HUES6 (cell line): ENCODE measurements around the gene CLASP2.

Experiments used
- H3K27ac ChIP-seq: 2 replicates; pipeline ENCODE4 v1.7.0; 2013; ENCODE audit warnings: low read depth, mild to moderate bottlenecking, low read length, inconsistent platforms
- H3K27me3 ChIP-seq: 2 replicates; pipeline ENCODE4 v1.6.1; 2013; ENCODE audit warnings: low read length; ENCODE audit not compliant: control insufficient read depth, insufficient read depth
- H3K36me3 ChIP-seq: 2 replicates; pipeline ENCODE4 v1.6.1; 2013; ENCODE audit warnings: low read length; ENCODE audit not compliant: control insufficient read depth, insufficient read depth
- H3K4me1 ChIP-seq: 2 replicates; pipeline ENCODE4 v1.6.1; 2013; ENCODE audit warnings: low read length; ENCODE audit not compliant: control insufficient read depth, insufficient read depth
- H3K4me3 ChIP-seq: 2 replicates; pipeline ENCODE4 v1.5.1; 2013; ENCODE audit warnings: low read depth, low read length
- H3K9ac ChIP-seq: one replicate; pipeline ENCODE4 v1.6.1; 2013; ENCODE audit warnings: mild to moderate bottlenecking, low read length
- H3K9me3 ChIP-seq: 2 replicates; pipeline ENCODE4 v1.6.1; 2013; ENCODE audit warnings: low read depth, low read length; ENCODE audit not compliant: control insufficient read depth, insufficient read depth

Gene CLASP2

GRCh38 chr3:33513262-33513863 is 204.7 kb downstream of the CLASP2 start:
- no peak overlapping the region for H3K4me3 ChIP-seq
- no peak overlapping the region for H3K9ac ChIP-seq
- H3K9me3 ChIP-seq: no peaks in the 10 kb centered on the region
- H3K27me3 ChIP-seq: no peaks in the 10 kb centered on the region
- peaks cover 28% of the 10 kb centered on the region for H3K36me3 ChIP-seq
- no peaks in the 10 kb centered on the region for H3K4me1 ChIP-seq
- no peak overlapping the region for H3K27ac ChIP-seq

- H3K4me1 ChIP-seq: no peaks in the 10 kb centered on the region
- H3K4me3 ChIP-seq: no peak overlapping the region
- no peaks in the 10 kb centered on the region for H3K27me3 ChIP-seq
- peaks cover 22% of the 10 kb centered on the region for H3K9me3 ChIP-seq
- H3K36me3 ChIP-seq: peaks cover 46% of the 10 kb centered on the region
- H3K27ac ChIP-seq: no peak overlapping the region
- no peak overlapping the region for H3K9ac ChIP-seq
These were observed 213.0 kb downstream of the CLASP2 start for GRCh38 chr3:33505027-33505426.

GRCh38 chr3:33496449-33496848 is 221.6 kb downstream of the CLASP2 start:
- Histone ChIP-seq H3K9me3 (no peaks in the 10 kb centered on the region), H3K4me1 (no peaks in the 10 kb centered on the region), H3K27me3 (no peaks in the 10 kb centered on the region), H3K4me3 (no peak overlapping the region), H3K9ac (no peak overlapping the region), H3K27ac (no peak overlapping the region), H3K36me3 (peaks cover 25% of the 10 kb centered on the region)

GRCh38 chr3:33491721-33492120 is 226.3 kb downstream of the CLASP2 start:
- Histone ChIP-seq H3K4me3 (no peak overlapping the region), H3K27me3 (no peaks in the 10 kb centered on the region), H3K4me1 (0 out of 2 replicates have a peak, but pooled peaks cover 5% of the 10 kb centered on the region), H3K36me3 (no peaks in the 10 kb centered on the region; the same call in 1 of the 2 replicates), H3K27ac (no peak overlapping the region), H3K9me3 (peaks cover 4% of the 10 kb centered on the region; the same call in 1 of the 2 replicates), H3K9ac (no peak overlapping the region)

GRCh38 chr3:33490641-33491241 is 227.3 kb downstream of the CLASP2 start:
- no peaks in the 10 kb centered on the region for H3K27me3 ChIP-seq
- H3K36me3 ChIP-seq: no peaks in the 10 kb centered on the region
- H3K4me3 ChIP-seq: no peak overlapping the region
- H3K9me3 ChIP-seq: peaks cover 5% of the 10 kb centered on the region; the same call in 1 of the 2 replicates
- 0 out of 2 replicates have a peak, but pooled peaks cover 5% of the 10 kb centered on the region for H3K4me1 ChIP-seq
- H3K27ac ChIP-seq: no peak overlapping the region
- no peak overlapping the region for H3K9ac ChIP-seq

- Histone ChIP-seq H3K9ac (no peak overlapping the region), H3K4me1 (0 out of 2 replicates have a peak, but pooled peaks cover 5% of the 10 kb centered on the region), H3K36me3 (no peaks in the 10 kb centered on the region), H3K9me3 (peaks cover 7% of the 10 kb centered on the region; the same call in 1 of the 2 replicates), H3K27ac (no peak overlapping the region), H3K27me3 (no peaks in the 10 kb centered on the region), H3K4me3 (no peak overlapping the region)
These were observed 229.4 kb downstream of the CLASP2 start for GRCh38 chr3:33488683-33489082.

GRCh38 chr3:33488246-33488645 is 229.8 kb downstream of the CLASP2 start:
- H3K27me3 ChIP-seq: no peaks in the 10 kb centered on the region
- H3K4me3 ChIP-seq: no peak overlapping the region
- H3K4me1 ChIP-seq: 0 out of 2 replicates have a peak, but pooled peaks cover 5% of the 10 kb centered on the region
- no peaks in the 10 kb centered on the region for H3K36me3 ChIP-seq
- no peak overlapping the region for H3K9ac ChIP-seq
- H3K9me3 ChIP-seq: peaks cover 7% of the 10 kb centered on the region; the same call in 1 of the 2 replicates
- H3K27ac ChIP-seq: no peak overlapping the region

- Histone ChIP-seq H3K27ac (no peak overlapping the region), H3K27me3 (no peaks in the 10 kb centered on the region), H3K36me3 (no peaks in the 10 kb centered on the region), H3K9me3 (peaks cover 37% of the 10 kb centered on the region), H3K4me3 (no peak overlapping the region), H3K9ac (no peak overlapping the region), H3K4me1 (no peaks in the 10 kb centered on the region)
These were observed 235.9 kb downstream of the CLASP2 start for GRCh38 chr3:33482111-33482521.

GRCh38 chr3:33474896-33475295 is 243.2 kb downstream of the CLASP2 start:
- Histone ChIP-seq H3K9me3 (peaks cover 12% of the 10 kb centered on the region), H3K27ac (no peak overlapping the region), H3K4me1 (no peaks in the 10 kb centered on the region), H3K27me3 (no peaks in the 10 kb centered on the region), H3K36me3 (no peaks in the 10 kb centered on the region), H3K9ac (no peak overlapping the region), H3K4me3 (no peak overlapping the region)

- Histone ChIP-seq H3K9ac (no peak overlapping the region), H3K27ac (no peak overlapping the region), H3K4me3 (no peak overlapping the region), H3K36me3 (no peaks in the 10 kb centered on the region), H3K9me3 (peaks cover 4% of the 10 kb centered on the region; the same call in 1 of the 2 replicates), H3K4me1 (no peaks in the 10 kb centered on the region), H3K27me3 (no peaks in the 10 kb centered on the region)
These were observed 244.2 kb downstream of the CLASP2 start for GRCh38 chr3:33473813-33474212.

- peak overlapping the region; percentile 62; the same call in 1 of the 2 replicates for H3K27ac ChIP-seq
- H3K9me3 ChIP-seq: peaks cover 36% of the 10 kb centered on the region
- H3K9ac ChIP-seq: no peak overlapping the region
- no peaks in the 10 kb centered on the region for H3K27me3 ChIP-seq
- H3K4me3 ChIP-seq: no peak overlapping the region; the same call in 1 of the 2 replicates
- H3K4me1 ChIP-seq: no peaks in the 10 kb centered on the region
- peaks cover 9% of the 10 kb centered on the region; the same call in 1 of the 2 replicates for H3K36me3 ChIP-seq
These were observed 250.3 kb downstream of the CLASP2 start for GRCh38 chr3:33467786-33468185.
